OCI-LY7 (cell line): Measurements from ENCODE around the gene C16orf96.

Source experiments
- EZH2phosphoT487 ChIP-seq: fragments of 200-600 bp; sonication (generic); IDR thresholded peaks from 2 replicates; pipeline ENCODE4 v1.6.1; 2018; ENCODE audit warnings: low read depth, borderline replicate concordance, mild to moderate bottlenecking, mixed run types, antibody characterized with exemption, low read length, moderate library complexity, mixed read lengths
- TF ChIP-seq, protein P1 (sequence below): fragments of 200-600 bp; sonication (generic); conservative IDR thresholded peaks from 2 replicates; pipeline ENCODE4 v1.5.1; 2014; ENCODE audit warnings: mild to moderate bottlenecking, antibody characterized with exemption, low read length, moderate library complexity, mixed read lengths

DNA sequence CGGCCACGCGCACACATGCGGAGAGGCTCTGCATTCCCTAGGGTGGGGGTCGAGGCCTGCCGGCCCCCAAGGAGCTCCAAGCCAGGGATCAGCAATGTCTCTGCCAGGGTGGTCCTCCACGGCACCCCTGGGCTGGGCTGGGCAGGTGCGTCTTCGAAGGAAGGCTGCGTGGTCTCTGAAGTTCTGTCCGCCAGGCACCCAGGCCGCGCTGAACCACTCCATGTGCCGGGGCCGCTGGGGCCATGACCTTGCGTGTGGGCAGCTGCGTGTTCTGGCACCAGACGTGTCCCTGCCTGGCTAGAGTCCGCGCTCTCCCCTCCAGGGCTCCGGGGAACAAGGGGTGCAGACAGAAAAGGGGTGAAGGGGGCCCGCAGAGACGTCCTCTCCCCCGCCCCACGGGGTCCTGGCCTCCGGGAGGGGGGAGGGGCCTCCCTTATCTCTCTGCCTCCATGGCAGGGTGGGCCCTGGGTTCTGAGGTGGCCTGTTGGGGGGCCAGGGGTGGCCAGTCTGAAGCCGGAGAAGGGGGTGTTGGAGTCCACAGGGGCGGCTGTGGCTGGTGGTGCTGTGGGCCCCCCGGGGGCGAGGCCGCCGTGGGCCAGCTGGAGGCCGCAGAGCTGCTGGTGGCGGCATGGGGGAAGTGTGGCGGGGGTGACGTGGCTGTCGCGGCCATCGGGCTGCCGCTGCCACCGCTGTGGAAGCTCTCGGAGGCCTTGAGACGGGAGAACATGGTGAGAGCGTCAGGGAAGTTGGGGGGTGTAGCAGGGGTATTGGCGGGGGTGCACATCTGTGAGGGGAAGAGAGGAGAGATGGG is 53.3 kb downstream of the C16orf96 start:
- TF ChIP-seq, protein P1, sequence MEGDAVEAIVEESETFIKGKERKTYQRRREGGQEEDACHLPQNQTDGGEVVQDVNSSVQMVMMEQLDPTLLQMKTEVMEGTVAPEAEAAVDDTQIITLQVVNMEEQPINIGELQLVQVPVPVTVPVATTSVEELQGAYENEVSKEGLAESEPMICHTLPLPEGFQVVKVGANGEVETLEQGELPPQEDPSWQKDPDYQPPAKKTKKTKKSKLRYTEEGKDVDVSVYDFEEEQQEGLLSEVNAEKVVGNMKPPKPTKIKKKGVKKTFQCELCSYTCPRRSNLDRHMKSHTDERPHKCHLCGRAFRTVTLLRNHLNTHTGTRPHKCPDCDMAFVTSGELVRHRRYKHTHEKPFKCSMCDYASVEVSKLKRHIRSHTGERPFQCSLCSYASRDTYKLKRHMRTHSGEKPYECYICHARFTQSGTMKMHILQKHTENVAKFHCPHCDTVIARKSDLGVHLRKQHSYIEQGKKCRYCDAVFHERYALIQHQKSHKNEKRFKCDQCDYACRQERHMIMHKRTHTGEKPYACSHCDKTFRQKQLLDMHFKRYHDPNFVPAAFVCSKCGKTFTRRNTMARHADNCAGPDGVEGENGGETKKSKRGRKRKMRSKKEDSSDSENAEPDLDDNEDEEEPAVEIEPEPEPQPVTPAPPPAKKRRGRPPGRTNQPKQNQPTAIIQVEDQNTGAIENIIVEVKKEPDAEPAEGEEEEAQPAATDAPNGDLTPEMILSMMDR: no peak
- TF ChIP-seq EZH2phosphoT487: no peak
